Superior temporal gyrus (tissue), 1 donor: ENCODE measurements around the gene CFAP74.

Experiments
- DNase-seq: peaks from one replicate; pipeline ENCODE4 v3.0.0-alpha.2; 2016; ENCODE audit errors: extremely low spot score

CFAP74 gene

GRCh38 chr1:2018217-2019171 is 14.9 kb upstream of the CFAP74 start:
- DNase-seq: no peak

DNA sequence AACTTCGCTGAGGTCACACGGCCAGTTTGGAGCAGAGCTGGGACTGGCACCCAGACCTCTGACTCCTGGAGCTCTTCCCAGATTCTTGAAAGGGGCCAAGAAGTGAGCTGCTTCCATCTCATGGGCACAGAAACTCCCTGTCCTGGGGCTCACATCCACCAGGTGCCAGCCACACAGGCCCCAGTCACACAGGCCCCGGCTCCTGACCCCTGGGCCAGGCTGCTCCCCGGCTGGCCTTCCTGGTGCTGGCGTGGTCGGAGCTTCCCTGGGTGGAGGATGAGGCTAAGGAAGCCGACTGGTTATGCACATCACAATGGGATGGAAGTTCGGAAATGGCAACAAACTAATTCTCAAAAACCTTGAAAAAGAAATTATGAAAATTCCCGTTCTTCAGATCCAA is 12.5 kb upstream of the CFAP74 start:
- no peak for DNase-seq

GRCh38 chr1:2014741-2015735 is 11.5 kb upstream of the CFAP74 start:
- DNase-seq: no peak

GRCh38 chr1:2014181-2014580 is 10.6 kb upstream of the CFAP74 start:
- no peak for DNase-seq

DNA sequence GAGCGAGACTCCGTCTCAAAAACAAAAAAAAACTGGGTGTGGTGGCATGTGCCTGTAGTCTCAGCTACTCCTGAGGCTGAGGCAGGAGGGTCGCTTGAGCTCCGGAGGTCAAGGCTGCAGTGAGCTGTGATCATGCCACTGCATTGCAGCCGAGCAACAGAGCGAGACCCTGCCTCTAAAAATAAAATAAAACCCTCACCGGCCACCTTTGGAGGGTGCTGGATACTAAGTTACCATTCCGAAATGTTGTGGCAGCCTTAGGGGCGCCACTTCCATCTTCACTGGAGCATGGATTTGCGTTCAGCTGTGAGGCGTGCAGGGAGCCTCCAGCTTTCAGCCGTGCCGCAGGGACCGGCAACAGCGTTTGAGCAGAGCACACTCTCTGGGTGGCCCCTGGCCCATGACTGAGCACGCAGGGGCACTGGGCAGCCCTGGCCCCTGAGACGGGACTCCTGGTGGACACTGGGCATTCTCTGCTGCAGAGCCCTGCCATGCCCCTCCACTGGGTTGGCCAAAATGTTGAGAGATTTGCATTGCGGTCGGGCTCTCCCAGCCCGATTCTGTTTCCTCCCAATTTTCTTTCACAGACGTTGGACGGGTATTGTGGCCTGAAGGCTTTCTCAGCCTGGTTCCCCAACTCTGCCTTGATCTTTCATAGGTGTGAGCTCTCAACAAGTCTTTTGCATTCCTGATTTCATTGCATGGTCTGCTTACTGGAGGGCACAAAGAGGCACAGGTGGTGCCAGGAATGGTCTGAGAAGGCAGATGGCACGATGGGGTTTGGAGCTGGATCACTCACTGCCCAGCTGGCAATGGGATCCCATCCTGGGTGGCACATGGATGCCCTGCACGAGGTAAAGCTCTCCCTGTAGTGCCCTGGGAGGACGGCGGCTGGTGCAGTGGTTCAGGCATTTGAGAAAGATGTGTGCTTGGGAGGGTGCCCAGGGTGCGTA is 5.8 kb upstream of the CFAP74 start:
- no peak for DNase-seq

DNA sequence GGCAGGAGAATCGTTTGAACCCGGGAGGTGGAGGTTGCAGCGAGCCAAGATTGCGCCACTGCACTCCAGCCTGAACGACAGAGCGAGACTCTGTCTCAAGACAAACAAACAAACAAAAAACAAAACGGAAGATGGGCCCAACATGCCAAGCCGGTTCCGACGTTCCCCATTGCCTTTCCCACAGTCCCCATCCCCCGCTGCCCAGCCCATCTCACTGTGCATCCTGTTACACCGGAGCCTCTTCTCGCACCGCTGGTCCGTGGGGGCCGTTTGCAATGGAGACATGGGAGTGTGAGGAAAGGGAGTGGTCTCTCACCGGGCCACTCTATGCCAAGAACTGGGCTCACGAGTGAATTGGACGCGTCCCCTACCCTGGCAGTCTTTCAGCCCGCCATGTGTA is 1.3 kb upstream of the CFAP74 start:
- no peak for DNase-seq

DNA sequence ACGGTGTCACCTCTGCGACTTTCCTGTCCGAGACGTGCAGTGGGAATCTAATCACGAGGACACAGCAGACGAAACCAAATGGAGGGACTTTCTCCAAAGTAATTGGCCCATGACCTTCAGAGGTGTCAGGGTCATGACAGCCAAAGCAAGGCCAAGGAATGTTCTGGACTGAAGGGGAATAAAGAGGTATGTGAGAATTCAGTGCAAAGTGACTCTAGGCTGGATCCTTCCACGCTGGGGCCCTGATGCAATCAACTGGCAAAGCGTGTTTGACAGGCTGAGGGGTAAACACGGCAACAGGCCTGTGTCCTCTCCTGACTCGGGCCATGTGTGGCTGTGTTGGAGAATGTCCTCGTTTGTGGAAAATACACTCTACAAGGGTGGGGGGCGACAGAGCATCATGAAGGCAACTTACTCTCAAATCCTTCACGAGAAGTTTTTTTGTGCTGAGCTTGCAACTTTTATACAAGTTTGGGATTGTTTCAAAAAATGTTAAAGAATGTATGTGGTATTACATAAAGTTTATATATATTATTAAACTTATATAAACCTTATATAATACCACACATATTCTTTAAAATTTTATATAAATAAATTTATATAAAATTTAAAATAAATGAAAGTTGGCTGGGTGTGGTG is 1.7 kb downstream of the CFAP74 start:
- no peak for DNase-seq

DNA sequence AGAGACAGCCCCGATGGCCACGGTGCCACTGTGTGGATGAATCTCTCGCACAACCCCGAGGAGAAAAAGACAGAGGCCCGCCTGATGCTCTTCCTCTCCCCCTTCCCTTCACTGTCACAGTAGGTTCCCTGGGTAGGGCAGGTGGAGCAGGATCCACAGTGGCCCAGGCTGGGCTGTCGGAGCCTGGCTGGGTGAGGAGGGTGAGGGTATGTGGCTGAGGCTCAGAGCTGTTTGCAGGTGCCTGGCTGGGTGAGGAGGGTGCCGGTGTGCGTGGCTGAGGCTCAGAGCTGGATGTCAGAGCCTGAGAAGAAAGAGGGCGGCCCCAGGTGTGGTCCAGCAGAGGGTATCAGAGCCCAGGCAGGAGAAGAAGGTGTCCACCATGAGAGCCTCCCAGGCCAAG is 2.7 kb downstream of the CFAP74 start:
- no peak for DNase-seq

DNA sequence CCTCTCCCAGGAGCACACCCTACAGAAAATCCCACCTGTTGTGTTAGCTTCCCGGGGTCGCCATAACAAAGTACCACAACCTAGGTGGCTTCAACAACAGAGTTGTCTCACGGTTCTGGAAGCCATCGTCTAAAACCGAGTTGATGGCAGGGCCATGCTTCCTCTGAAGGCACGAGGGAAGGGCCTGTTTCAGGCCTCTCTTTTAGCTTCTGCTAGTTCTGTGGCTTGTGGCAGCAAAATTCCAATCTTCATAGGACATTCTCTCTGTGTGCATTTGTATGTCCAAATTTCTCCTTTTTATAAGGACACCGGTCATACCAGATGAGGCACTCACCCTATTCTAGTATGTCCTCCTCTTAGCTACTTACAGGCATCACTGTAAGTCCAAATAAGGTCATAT is 3.2 kb downstream of the CFAP74 start:
- DNase-seq: no peak

- DNase-seq: no peak
These were observed 6.0 kb downstream of the CFAP74 start for GRCh38 chr1:1997576-1997975.

DNA sequence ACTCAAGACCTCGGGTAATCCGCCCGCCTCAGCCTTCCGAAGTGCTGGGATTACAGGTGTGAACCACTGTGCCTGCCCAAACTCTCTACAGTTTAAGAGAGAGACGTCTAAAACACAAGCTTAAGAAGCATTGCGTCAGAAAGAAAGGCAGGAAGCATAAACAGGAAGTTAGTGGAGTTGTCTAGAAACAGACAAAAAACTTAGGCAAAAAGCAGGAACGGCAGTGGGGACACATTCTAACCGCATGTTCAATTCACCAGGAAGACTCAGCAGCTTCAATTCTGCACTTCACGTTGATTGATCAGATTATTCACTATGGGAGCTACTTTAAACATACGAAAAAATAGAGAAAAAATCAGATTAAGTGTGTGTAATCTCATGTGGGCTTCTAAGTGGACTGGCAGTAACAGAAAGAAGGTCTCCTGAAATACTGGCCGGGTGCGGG is 7.4 kb downstream of the CFAP74 start:
- DNase-seq: no peak

DNA sequence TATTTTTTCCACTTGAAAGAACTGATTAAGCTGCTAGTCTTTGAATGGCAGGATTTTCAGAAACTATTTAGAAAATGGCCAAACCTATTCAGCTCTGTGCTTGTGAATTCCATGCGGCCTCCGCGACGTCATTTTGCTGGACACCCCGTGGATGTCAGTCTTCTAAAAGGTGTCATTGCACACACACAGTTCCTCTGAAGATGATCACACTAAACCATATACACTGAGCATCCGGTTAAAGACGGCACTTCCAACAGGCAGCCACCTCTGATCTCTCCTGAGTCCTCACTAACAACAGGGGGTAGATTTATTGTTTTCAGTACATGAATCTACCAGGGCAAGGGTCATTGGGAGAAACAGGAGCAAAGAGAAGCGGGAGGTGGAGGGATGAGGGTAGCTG is 9.1 kb downstream of the CFAP74 start:
- no peak for DNase-seq

DNA sequence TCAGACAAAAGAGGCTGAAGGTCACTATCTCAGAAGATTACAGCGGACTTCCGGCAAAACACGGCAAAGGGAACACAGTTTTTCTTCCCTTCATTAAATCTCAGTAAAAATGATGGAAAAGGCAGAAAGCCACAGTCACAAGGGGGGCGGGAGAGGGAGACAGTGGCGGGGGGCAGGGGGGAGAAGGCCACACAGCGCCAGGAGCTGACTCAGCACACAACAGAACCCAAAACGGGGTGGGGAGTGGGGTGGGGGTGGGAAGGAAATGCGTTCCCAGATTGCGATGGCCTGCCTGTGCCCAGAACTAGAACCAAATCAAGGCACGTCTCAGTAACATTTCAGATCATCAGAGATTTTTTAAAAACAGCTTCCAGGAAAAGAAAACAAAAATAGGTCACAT is 13.4 kb downstream of the CFAP74 start:
- DNase-seq: no peak

DNA sequence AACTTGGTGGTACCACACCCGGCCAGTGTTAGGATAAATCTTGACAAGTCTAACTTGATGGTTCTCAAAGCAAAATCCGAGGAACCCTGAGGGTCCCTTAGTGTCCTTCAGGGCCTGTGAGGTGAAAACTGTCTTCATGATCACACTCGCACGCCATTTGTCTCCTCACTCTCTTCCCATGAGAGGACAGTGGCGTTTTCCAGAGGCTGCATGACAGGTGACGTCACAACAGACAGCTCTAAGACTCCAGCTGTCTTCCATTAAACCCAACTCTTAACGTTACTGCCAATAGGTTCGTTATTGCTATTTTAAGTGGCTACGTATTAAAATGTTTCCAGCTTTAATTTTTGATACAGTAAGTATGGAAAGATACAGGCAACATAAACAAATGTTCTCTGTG is 13.8 kb downstream of the CFAP74 start:
- DNase-seq: peak; percentile 14

DNA sequence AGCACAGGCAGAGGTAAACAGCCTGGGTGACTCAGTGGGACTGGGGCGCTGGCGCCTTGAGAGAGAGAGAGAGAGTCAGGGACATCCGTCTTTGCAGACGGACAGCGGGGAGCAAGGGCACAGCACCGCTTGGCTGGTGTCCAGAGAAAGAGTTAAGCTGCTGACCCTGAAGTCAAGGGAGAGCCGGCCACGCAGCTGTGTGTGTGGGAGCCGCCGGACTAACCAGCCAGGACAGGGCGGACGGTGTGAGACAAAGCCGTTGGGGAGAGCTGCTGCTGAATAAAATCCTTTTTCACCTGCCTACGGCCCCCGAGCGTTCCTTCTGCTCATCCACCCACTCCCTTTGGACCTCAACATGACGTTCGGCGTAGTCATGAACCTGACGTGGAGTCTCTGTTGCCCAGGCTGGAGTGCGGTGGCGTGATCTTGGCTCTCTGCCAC is 14.5 kb downstream of the CFAP74 start:
- DNase-seq: no peak

DNA sequence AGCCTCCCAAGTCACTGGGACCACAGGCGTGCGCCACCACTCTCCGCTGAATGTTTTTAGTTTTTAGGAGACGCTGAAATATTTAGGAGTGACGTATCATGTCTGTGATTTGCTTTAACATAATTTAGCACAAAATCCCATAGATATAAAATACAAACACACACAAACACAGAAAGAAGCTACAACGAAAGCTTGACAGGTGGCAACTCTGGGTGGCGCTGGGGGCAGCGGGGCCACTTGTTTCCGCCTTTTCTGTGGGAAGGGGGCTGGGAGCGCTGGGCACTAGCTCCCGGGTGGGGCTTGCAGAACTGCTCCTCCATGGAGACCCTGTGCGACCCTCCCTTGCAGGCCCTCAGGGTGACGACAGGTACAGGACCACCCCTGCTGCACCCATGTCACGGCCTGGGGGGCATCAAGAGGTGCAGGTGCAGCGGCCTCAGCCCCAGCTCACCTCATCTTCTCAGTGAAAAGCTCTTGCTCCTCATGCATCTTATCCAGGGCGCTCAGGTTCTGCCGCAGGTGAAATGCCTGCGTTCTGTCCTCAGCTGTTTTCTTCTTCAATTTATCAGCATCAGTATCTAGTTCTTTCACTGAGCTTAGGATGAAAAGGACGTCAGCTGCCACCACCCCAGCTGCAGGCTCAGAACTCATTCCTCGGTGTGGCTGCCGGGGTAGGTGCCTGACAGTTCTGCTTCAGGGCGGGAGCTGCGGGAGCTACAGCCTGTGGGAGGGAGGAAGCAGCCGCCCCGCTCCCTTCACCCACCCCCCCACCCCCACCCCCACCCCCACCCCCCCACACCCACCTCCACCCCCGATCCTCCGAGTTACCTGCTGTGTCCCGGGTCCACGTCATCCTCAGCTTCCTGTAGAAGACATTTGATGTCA is 15.3 kb downstream of the CFAP74 start:
- no peak for DNase-seq

GRCh38 chr1:1987142-1987510 is 16.5 kb downstream of the CFAP74 start:
- no peak for DNase-seq

DNA sequence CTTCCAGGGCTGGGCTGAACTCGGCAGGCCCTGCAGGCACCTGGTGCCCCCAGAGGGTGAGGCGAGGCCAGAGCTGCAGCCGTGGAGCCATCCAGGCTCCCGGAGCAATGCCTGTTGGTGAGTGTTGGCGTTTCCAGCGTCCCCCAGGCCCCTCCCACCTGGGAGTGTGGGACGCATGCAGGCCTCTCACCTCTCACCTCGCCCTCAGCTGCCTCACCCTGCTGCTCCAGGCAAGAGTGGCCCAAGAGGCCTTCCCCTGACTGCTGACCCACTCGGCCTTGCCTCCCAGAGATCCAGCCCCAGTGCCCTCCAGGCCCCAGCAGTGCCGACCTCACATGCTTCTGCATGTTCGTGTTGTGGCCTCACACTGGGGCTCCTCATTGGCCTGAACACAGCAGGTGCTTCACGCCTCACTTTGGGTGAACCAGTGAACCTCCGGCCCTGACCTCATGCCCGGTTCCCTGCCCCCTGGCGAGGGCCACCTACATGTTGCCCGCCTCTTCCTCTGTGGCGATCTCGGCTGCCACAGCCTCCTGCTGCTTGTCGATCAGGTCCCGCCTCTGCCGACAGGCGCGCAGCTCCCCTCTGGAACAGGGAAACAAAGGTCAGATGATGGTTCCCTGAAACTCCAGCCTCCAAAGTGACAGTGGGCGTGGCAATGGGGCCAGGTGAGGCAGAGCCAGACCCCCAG is 17.0 kb downstream of the CFAP74 start:
- DNase-seq: no peak

DNA sequence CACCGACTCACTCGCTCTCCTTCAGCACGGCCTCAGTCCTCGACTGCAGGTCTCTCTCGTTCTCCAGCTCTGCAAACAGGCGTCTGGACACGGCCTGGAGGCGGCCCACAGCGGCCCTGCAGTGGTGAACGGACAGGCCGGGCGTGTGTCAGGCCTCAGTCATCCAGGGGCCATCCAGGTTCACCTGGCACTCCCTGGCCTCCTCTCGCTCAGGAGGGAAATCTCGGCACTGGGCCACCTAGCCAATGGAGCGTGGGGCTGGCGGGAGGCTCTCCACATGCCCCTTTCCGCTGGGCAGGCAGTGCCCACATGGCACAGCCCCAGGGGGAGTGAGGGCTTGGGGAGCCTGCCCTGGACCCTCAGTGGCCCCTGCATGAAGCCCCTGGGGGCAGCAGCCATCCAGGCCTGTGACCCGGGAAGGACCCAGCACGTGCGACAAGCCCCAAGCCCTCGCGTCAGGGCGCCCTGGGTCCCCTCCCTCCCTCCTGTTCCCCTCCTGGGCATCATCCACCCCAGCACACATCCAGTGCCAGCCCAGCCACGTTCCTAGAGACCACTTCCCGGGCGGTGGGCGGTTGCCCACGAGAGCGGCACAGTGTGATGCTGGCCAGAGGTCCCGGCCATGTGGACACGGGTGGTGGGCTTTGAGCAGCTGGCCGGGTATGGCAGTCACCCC is 18.1 kb downstream of the CFAP74 start:
- no peak for DNase-seq
